GM20000 (cell line): ENCODE data around the gene DUOX1.

Experiments
- DNase-seq: peaks from one replicate; pipeline ENCODE4 v3.0.0; 2012; ENCODE audit warnings: low spot score
- TF ChIP-seq, protein P1 (sequence below): IDR thresholded peaks from 2 replicates; pipeline ENCODE4 v1.5.1; 2012; ENCODE audit warnings: mild to moderate bottlenecking, control low read depth; ENCODE audit errors: extremely low read depth, missing control alignments

The DUOX1 gene

GRCh38 chr15:45114076-45114750 lies 15.6 kb upstream of the DUOX1 start, which contains the start of the genes DUOX2 and DUOXA2:
DUOX2 (minus strand) TSS chr15:45114172; CDS start chr15:45113411, 761 bp downstream.
DUOXA2 (plus strand) TSS chr15:45114326; CDS start chr15:45114606, 280 bp downstream.
- DNase-seq: no peak

GRCh38 chr15:45114751-45115085 lies 15.1 kb upstream of the DUOX1 start:
- no peak for DNase-seq
- TF ChIP-seq, protein P1, sequence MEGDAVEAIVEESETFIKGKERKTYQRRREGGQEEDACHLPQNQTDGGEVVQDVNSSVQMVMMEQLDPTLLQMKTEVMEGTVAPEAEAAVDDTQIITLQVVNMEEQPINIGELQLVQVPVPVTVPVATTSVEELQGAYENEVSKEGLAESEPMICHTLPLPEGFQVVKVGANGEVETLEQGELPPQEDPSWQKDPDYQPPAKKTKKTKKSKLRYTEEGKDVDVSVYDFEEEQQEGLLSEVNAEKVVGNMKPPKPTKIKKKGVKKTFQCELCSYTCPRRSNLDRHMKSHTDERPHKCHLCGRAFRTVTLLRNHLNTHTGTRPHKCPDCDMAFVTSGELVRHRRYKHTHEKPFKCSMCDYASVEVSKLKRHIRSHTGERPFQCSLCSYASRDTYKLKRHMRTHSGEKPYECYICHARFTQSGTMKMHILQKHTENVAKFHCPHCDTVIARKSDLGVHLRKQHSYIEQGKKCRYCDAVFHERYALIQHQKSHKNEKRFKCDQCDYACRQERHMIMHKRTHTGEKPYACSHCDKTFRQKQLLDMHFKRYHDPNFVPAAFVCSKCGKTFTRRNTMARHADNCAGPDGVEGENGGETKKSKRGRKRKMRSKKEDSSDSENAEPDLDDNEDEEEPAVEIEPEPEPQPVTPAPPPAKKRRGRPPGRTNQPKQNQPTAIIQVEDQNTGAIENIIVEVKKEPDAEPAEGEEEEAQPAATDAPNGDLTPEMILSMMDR: no peak

More at GRCh38 chr15:45114076-45114750, 15.6 kb upstream of the DUOX1 start, which contains the start of the genes DUOX2 and DUOXA2:
- TF ChIP-seq, protein P1: no peak

- TF ChIP-seq, protein P1: no peak
- no peak for DNase-seq
Observed at GRCh38 chr15:45115312-45115820, 14.4 kb upstream of the DUOX1 start.

- DNase-seq: no peak
- TF ChIP-seq, protein P1: no peak
Observed at GRCh38 chr15:45116006-45116481, 13.8 kb upstream of the DUOX1 start.

DNA sequence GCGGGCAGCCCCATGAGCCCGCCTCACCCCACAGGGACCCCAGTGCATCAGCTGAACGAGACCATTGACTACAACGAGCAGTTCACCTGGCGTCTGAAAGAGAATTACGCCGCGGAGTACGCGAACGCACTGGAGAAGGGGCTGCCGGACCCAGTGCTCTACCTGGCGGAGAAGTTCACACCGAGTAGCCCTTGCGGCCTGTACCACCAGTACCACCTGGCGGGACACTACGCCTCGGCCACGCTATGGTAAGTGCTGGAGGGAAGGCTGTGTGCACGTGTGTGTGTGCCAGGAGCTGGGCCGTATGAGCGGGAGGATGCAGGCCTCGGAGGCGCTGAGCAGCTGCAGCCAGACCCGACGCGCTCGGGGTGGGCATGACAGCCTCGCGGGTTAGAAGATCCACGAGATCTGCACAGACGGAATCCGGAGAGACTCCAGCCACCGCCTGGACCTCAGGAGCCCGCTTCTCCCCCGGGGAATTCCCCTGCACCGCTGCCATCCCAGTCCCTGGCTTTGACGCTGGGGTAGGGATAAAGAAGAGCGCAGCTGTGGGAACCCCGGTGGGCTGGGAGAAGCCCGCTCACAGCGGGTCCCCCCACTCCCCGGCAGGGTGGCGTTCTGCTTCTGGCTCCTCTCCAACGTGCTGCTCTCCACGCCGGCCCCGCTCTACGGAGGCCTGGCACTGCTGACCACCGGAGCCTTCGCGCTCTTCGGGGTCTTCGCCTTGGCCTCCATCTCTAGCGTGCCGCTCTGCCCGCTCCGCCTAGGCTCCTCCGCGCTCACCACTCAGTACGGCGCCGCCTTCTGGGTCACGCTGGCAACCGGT lies 13.1 kb upstream of the DUOX1 start:
- no peak for DNase-seq
- TF ChIP-seq, protein P1: no peak

- TF ChIP-seq, protein P1: no peak
- no peak for DNase-seq
Observed at GRCh38 chr15:45117308-45118130, 12.3 kb upstream of the DUOX1 start.
